Esophagus muscularis mucosa (tissue), 4 donors: ENCODE measurements around the gene RRP12.

ENCODE experiments used
- EP300 ChIP-seq: sonication (generic); formaldehyde crosslinking; IDR thresholded peaks from one replicate; pipeline ENCODE4 v1.6.1; 2017; ENCODE audit warnings: antibody characterized with exemption
- POLR2A ChIP-seq: fragments of 450-650 bp; IDR thresholded peaks from one replicate; pipeline ENCODE4 v1.6.1; 2017; ENCODE audit warnings: antibody characterized with exemption, moderate library complexity, mild to moderate bottlenecking, low read depth
- POLR2AphosphoS5 ChIP-seq, 2 donors: sonication (generic); formaldehyde crosslinking; IDR thresholded peaks; one replicate each; pipeline ENCODE4 v1.6.1; 2017; ENCODE audit warnings: antibody characterized with exemption in 2 of 2
- TF ChIP-seq, protein P1 (sequence below), 3 experiments: fragments of 200-600 bp in 2 of 3; fragments of 450-650 bp in 1 of 3; sonication (generic) in 2 of 3; IDR thresholded peaks; one replicate each; pipeline ENCODE4 v1.5.1; 2017 to 2019; ENCODE audit warnings: antibody characterized with exemption in 3 of 3, mild to moderate bottlenecking in 2 of 3, moderate library complexity in 1 of 3

DNA sequence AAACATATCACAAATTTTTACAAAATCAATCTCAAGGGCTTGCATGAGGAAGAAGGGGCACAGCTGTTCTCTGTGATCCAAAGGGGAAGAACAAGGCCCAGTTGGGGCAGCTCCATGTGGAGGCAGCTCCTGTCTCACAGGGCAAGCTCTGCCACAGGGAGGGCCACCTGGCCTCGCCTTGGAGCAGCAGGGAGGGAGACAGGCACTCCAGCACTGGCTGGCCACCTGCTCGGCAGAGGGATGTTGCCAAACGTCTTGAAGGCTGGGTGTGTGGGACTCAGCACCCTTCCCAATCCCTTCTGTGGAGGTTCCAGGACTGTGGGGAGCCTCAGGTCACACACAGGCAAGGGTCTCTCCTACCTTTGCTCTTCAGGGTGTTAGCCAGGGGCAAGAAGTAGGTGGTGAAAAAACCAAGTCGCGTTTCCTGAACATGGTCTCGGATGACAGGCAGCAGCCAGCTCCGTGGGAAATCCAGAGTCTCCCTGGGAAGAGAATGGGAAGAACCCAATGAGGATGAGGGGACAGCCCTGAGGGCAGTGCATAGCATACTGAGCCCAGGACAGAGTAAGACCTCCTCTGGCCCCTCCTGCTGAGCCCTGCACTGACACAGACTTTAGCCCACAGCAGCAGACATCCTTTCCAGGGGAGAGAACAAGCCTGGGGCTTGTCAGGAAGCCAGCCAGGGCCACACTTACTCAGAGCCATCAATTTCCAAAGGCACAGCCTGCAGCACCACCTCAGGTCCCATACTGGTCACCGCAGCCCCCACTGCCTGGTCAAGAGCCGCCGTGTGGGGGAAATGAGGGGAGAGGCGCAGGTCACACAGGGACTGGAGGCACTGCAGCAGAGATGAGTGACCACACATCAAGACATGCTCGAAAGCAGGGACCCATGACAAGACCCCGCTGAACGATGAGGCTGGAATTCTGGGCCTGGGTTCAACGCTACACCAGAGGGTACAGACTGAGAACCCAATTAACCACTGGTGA lies 21.9 kb downstream of the RRP12 start:
- TF ChIP-seq, protein P1, sequence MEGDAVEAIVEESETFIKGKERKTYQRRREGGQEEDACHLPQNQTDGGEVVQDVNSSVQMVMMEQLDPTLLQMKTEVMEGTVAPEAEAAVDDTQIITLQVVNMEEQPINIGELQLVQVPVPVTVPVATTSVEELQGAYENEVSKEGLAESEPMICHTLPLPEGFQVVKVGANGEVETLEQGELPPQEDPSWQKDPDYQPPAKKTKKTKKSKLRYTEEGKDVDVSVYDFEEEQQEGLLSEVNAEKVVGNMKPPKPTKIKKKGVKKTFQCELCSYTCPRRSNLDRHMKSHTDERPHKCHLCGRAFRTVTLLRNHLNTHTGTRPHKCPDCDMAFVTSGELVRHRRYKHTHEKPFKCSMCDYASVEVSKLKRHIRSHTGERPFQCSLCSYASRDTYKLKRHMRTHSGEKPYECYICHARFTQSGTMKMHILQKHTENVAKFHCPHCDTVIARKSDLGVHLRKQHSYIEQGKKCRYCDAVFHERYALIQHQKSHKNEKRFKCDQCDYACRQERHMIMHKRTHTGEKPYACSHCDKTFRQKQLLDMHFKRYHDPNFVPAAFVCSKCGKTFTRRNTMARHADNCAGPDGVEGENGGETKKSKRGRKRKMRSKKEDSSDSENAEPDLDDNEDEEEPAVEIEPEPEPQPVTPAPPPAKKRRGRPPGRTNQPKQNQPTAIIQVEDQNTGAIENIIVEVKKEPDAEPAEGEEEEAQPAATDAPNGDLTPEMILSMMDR (IDR thresholded peaks at IDR 0.05): no peak
- TF ChIP-seq EP300 (no peak), POLR2A (no peak), POLR2AphosphoS5 (IDR thresholded peaks at IDR 0.05) (no peak)
